A549 treated with dexamethasone at 1 μM for 4 hours (cell line): ENCODE data around the gene GATM. TPM values are rescaled to one million over a fixed set of nuclear protein-coding genes. Genes with fewer than 3 reads are reported as not detected.

Experiments used
- total RNA-seq: library from RNA; stranded (reverse); fragments of 200-300 nt; extraction: Qiagen RNA extraction; gene quantifications from 5 replicates; pipeline ENCODE4 v1.2.3, GENCODE V29; 2022

The GATM gene
- total RNA-seq: 2.0 to 2.8 TPM (median 2.3 TPM) in 5 replicates

GRCh38 chr15:45378149-45378912 lies at the start of gene GATM:
Gene GATM (minus strand): TSS chr15:45378544. CDS start chr15:45378453, 91 bp downstream.

Other genes with a start within 250 kb of the GATM start
- gene DUOXA1, start 248.7 kb downstream of the GATM start, total RNA-seq: 0.03 to 0.27 TPM (median 0.08 TPM) in 5 replicates
- gene DUOX1, start 248.6 kb downstream of the GATM start, total RNA-seq: 0.02 to 0.04 TPM in 2 of 5 replicates, not detected in the others
- gene SHF, start 190.6 kb downstream of the GATM start, total RNA-seq: 0.28 to 0.66 TPM (median 0.56 TPM) in 5 replicates
- gene SLC28A2, start 126.3 kb downstream of the GATM start, total RNA-seq: not detected in 5 replicates
- 1.6 to 2.4 TPM (median 1.9 TPM) in 5 replicates for gene SLC30A4, start 144.2 kb upstream of the GATM start, total RNA-seq
- 15.8 to 20.4 TPM (median 19.9 TPM) in 5 replicates for gene BLOC1S6, start 208.8 kb upstream of the GATM start, total RNA-seq